Dendritic cell treated with granulocyte-macrophage colony-stimulating factor and Interleukin-4, amounts not matched to agents 40 ng/mL and 50 ng/mL, for 4 days (primary cell): ENCODE measurements around the gene GJB3.

Experiments used
- H3K27ac Mint-ChIP-seq: one replicate; pipeline ENCODE4 v1.8.0; 2022; ENCODE audit warnings: mild to moderate bottlenecking, mixed read lengths
- H3K27me3 Mint-ChIP-seq: one replicate; pipeline ENCODE4 v1.8.0; 2022; ENCODE audit warnings: mild to moderate bottlenecking, mixed read lengths
- H3K36me3 Mint-ChIP-seq: one replicate; pipeline ENCODE4 v1.8.0; 2022; ENCODE audit warnings: low read depth, mixed read lengths
- H3K4me1 Mint-ChIP-seq: one replicate; pipeline ENCODE4 v1.8.0; 2022; ENCODE audit warnings: low read depth, mixed read lengths
- H3K4me3 Mint-ChIP-seq: one replicate; pipeline ENCODE4 v1.8.0; 2022; ENCODE audit warnings: mild to moderate bottlenecking, moderate library complexity, mixed read lengths
- H3K9me3 Mint-ChIP-seq: one replicate; pipeline ENCODE4 v1.8.0; 2022; ENCODE audit warnings: mixed read lengths
- intact Hi-C: fragments of 100-400 bp; cut with micrococcal nuclease; formaldehyde crosslinking; loops from one replicate; pipeline ENCODE4 v1.15.0; 2022

The GJB3 gene

GRCh38 chr1:34785231-34785874 lies 4.3 kb downstream of the GJB3 start:
- no peaks in the 10 kb centered on the region for H3K36me3 Mint-ChIP-seq
- H3K4me1 Mint-ChIP-seq, result peaks cover 5% of the 10 kb centered on the region
- no peak overlapping the region for H3K27ac Mint-ChIP-seq
- intact Hi-C loops, result loop anchor here (5.0 kb wide), 2 partner anchors 67 to 512 kb away; no protein-coding TSS in a partner anchor
- H3K4me3 Mint-ChIP-seq, result no peak overlapping the region
- H3K27me3 Mint-ChIP-seq, result peaks cover 48% of the 10 kb centered on the region
- H3K9me3 Mint-ChIP-seq, result no peaks in the 10 kb centered on the region

- H3K27me3 Mint-ChIP-seq, result peaks cover 47% of the 10 kb centered on the region
- intact Hi-C loops, result loop anchor here (5.0 kb wide), 2 partner anchors 66 to 511 kb away; no protein-coding TSS in a partner anchor
- no peaks in the 10 kb centered on the region for H3K36me3 Mint-ChIP-seq
- H3K27ac Mint-ChIP-seq, result no peak overlapping the region
- peaks cover 5% of the 10 kb centered on the region for H3K4me1 Mint-ChIP-seq
- H3K9me3 Mint-ChIP-seq, result no peaks in the 10 kb centered on the region
- no peak overlapping the region for H3K4me3 Mint-ChIP-seq
These were observed 5.0 kb downstream of the GJB3 start for GRCh38 chr1:34785875-34786470.

GRCh38 chr1:34786521-34787325 lies 5.7 kb downstream of the GJB3 start:
- Mint-ChIP-seq H3K36me3 (no peaks in the 10 kb centered on the region), H3K27me3 (peaks cover 46% of the 10 kb centered on the region), H3K9me3 (no peaks in the 10 kb centered on the region), H3K4me1 (peaks cover 5% of the 10 kb centered on the region), H3K27ac (no peak overlapping the region), H3K4me3 (no peak overlapping the region)
- intact Hi-C loops, result loop anchor here (5.0 kb wide), 2 partner anchors 66 to 511 kb away; no protein-coding TSS in a partner anchor

- intact Hi-C loops, result loop anchor here (5.0 kb wide), 2 partner anchors 65 to 510 kb away; no protein-coding TSS in a partner anchor
- Mint-ChIP-seq H3K4me3 (no peak overlapping the region), H3K36me3 (no peaks in the 10 kb centered on the region), H3K27ac (no peak overlapping the region), H3K27me3 (peaks cover 46% of the 10 kb centered on the region), H3K4me1 (peaks cover 5% of the 10 kb centered on the region), H3K9me3 (no peaks in the 10 kb centered on the region)
These were observed 6.7 kb downstream of the GJB3 start for GRCh38 chr1:34787461-34788420.

- intact Hi-C loops, result no loop called here
- no peaks in the 10 kb centered on the region for H3K36me3 Mint-ChIP-seq
These were observed 10.0 kb downstream of the GJB3 start for GRCh38 chr1:34790985-34791384.

GRCh38 chr1:34792424-34792823 lies 11.4 kb downstream of the GJB3 start:
- Mint-ChIP-seq H3K4me3 (no peak overlapping the region), H3K9me3 (no peaks in the 10 kb centered on the region), H3K4me1 (no peaks in the 10 kb centered on the region), H3K27ac (no peak overlapping the region), H3K36me3 (no peaks in the 10 kb centered on the region), H3K27me3 (peaks cover 40% of the 10 kb centered on the region)
- intact Hi-C loops, result no loop called here

More at GRCh38 chr1:34790985-34791384, 10.0 kb downstream of the GJB3 start:
- Mint-ChIP-seq H3K4me1 (peaks cover 5% of the 10 kb centered on the region), H3K27me3 (peaks cover 43% of the 10 kb centered on the region), H3K9me3 (no peaks in the 10 kb centered on the region), H3K4me3 (no peak overlapping the region), H3K27ac (no peak overlapping the region)

- Mint-ChIP-seq H3K27ac (no peak within 1 kb of the TSS), H3K4me1 (no peaks in the 10 kb centered on the region), H3K9me3 (no peaks in the 10 kb centered on the region), H3K4me3 (no peak within 1 kb of the TSS), H3K27me3 (peaks cover 40% of the 10 kb centered on the region), H3K36me3 (no peaks in the 10 kb centered on the region)
- intact Hi-C loops, result no loop called here
These were observed 12.1 kb downstream of the GJB3 start, which contains the start of gene GJA4 for GRCh38 chr1:34792868-34793727. TSS of gene GJA4 (plus strand) at chr1:34792999. CDS start at chr1:34794214, 1,215 bp downstream.

- H3K4me1 Mint-ChIP-seq, result no peaks in the 10 kb centered on the region
- H3K27me3 Mint-ChIP-seq, result peaks cover 40% of the 10 kb centered on the region
- no peak overlapping the region for H3K27ac Mint-ChIP-seq
- H3K9me3 Mint-ChIP-seq, result no peaks in the 10 kb centered on the region
- H3K4me3 Mint-ChIP-seq, result no peak overlapping the region
- H3K36me3 Mint-ChIP-seq, result no peaks in the 10 kb centered on the region
- intact Hi-C loops, result no loop called here
These were observed 13.2 kb downstream of the GJB3 start for GRCh38 chr1:34794001-34794789.

GRCh38 chr1:34794790-34795180 lies 13.8 kb downstream of the GJB3 start:
- Mint-ChIP-seq H3K9me3 (no peaks in the 10 kb centered on the region), H3K36me3 (no peaks in the 10 kb centered on the region), H3K4me1 (no peaks in the 10 kb centered on the region), H3K27me3 (peaks cover 37% of the 10 kb centered on the region), H3K27ac (no peak overlapping the region), H3K4me3 (no peak overlapping the region)
- intact Hi-C loops, result no loop called here

- intact Hi-C loops, result no loop called here
- peaks cover 36% of the 10 kb centered on the region for H3K27me3 Mint-ChIP-seq
- H3K9me3 Mint-ChIP-seq, result no peaks in the 10 kb centered on the region
- H3K27ac Mint-ChIP-seq, result no peak overlapping the region
- H3K4me1 Mint-ChIP-seq, result no peaks in the 10 kb centered on the region
- H3K36me3 Mint-ChIP-seq, result no peaks in the 10 kb centered on the region
- H3K4me3 Mint-ChIP-seq, result no peak overlapping the region
These were observed 14.9 kb downstream of the GJB3 start for GRCh38 chr1:34795916-34796315.

- H3K36me3 Mint-ChIP-seq, result no peaks in the 10 kb centered on the region
- no peaks in the 10 kb centered on the region for H3K9me3 Mint-ChIP-seq
- H3K4me1 Mint-ChIP-seq, result no peaks in the 10 kb centered on the region
- H3K27me3 Mint-ChIP-seq, result peaks cover 27% of the 10 kb centered on the region
- H3K4me3 Mint-ChIP-seq, result no peak overlapping the region
- intact Hi-C loops, result no loop called here
- no peak overlapping the region for H3K27ac Mint-ChIP-seq
These were observed 16.0 kb downstream of the GJB3 start for GRCh38 chr1:34796990-34797389.

GRCh38 chr1:34800214-34800613 lies 19.2 kb downstream of the GJB3 start:
- Mint-ChIP-seq H3K36me3 (no peaks in the 10 kb centered on the region), H3K27ac (no peak overlapping the region), H3K4me1 (no peaks in the 10 kb centered on the region), H3K9me3 (no peaks in the 10 kb centered on the region), H3K4me3 (no peak overlapping the region), H3K27me3 (peaks cover 7% of the 10 kb centered on the region)
- intact Hi-C loops, result no loop called here
